ENCODE data around the gene ACD.

The ACD gene

DNA sequence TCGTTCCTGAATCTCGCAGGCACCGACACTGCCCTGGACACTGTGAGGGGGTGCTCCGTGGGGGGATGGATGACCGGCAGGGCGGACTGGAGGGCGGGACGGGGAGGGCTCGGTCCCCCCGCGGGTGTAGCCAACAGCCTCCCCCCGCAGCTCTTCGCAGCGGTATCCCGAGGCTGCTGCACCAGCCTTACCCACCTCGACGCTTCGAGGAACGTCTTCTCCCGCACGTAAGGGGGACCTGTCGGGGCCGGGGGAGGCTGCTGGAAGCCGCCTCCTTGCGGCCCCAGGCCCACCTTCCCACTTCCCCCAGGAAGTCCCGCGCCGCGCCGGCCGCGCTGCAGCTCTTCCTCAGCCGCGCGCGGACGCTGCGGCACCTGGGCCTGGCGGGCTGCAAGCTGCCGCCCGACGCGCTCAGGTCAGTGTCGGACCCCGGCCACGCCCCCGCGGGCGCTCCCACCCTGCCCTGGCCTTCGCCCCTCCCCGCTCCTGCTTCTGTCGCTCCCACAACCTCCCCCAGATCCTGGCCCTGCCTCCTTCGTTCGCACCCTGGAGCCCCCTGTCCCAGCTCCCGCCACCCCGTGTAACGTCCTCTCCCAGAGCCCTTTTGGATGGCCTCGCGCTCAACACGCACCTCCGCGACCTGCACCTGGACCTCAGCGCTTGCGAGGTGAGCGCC, 11.8 kb downstream of the ACD start:
- in situ Hi-C loops (cut with MboI; ENCODE audit: low sequenced_read_pairs), result loop anchor here (10.0 kb wide), 1 partner anchor 103 kb away; no protein-coding TSS in a partner anchor

DNA sequence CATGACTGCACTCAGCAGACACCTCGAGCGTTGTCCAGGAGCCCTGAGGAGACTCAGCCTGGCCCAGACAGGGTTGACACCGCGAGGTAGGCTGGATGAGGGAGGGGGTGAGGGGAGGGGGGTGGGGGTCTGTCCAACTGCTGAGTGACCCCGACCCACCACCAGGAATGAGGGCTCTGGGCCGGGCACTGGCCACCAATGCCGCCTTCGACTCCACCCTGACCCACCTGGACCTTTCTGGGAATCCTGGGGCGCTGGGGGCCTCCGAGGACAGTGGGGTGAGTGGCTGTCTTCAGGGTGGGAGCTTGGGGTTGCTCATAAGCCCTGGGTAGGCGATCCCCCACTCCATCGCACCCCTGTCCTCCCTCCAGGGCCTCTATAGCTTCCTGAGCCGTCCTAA, 12.4 kb downstream of the ACD start:
- in situ Hi-C loops (cut with MboI; ENCODE audit: low sequenced_read_pairs), result loop anchor here (10.0 kb wide), 1 partner anchor 103 kb away; no protein-coding TSS in a partner anchor

DNA sequence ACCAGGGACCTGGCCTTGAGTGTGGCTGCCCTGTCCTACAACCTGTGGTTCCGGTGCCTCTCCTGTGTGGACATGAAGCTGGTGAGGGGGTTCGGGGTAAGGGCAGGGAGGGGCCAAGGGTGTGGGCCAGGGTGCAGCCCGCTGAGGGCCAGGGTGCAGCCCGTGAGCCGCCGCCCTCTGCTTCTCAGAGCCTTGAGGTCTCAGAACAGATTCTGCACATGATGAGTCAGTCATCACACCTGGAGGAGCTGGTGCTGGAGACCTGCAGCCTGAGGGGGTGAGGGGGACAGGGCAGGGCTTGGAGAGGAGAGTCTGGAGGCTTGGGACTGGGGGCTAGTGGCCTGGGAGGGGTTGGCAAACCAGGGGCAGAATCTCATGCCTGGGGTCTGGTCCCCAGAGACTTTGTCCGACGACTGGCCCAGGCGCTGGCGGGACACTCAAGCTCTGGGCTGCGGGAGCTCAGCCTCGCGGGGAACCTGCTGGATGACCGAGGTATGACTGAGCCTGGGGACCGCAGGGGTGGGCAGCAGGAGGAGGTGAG, 12.9 kb downstream of the ACD start:
- in situ Hi-C loops (cut with MboI; ENCODE audit: low sequenced_read_pairs), result loop anchor here (10.0 kb wide), 1 partner anchor 102 kb away; no protein-coding TSS in a partner anchor

DNA sequence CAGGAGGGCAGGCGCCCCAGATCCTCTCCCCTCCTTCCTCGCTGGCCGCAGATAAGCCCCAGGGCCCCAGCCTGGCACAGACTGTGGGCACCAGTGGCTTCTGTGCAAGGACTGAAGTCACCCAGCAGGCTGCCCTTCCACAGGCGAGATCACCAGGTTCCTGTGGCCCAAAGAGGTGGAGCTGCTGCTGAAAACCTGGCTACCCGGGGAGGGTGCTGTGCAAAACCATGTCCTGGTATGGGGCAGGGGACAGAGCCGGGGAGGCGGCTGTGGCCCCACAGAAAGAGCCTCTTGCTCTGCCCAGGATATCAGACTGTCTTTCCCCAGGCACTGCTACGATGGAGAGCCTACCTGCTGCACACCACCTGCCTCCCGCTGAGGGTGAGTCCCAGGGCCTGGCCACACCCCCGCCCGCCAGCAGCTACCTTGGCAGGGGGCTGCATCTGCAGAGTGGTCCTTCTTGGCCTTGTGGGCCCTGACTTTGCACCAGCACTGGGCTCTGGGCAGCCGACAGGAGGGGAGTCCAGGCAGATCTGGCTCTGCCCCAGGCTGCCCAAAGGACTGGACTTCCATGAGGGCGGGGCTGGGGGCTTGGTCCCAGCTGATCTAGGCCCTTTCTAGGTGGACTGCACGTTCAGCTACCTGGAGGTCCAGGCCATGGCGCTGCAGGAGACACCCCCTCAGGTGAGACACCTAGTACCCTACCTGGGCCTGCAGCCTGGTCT, 14.5 kb downstream of the ACD start:
- in situ Hi-C loops (cut with MboI; ENCODE audit: low sequenced_read_pairs), result loop anchor here (10.0 kb wide), 1 partner anchor 101 kb away; no protein-coding TSS in a partner anchor

DNA sequence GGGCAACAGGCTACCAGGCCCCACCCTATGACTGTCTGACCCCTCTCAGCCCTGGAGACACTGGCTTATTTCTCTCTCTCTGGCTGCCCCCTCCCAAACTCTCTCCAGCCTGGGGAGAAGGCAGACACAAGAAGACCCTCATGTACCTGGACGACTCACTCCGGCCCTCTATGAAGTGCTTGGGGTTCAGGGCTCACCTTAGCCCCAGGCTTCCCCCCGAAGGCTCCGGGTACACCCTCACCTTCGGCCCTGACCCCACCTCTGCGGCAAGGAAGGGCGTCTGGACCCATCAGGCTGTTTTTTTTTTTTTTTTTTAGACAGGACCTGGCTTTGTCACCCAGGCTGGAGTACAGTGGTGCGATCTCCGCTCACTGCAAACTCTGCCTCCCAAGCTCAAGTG, 16.0 kb downstream of the ACD start:
- in situ Hi-C loops (cut with MboI; ENCODE audit: low sequenced_read_pairs), result loop anchor here (10.0 kb wide), 1 partner anchor 99 kb away; no protein-coding TSS in a partner anchor

DNA sequence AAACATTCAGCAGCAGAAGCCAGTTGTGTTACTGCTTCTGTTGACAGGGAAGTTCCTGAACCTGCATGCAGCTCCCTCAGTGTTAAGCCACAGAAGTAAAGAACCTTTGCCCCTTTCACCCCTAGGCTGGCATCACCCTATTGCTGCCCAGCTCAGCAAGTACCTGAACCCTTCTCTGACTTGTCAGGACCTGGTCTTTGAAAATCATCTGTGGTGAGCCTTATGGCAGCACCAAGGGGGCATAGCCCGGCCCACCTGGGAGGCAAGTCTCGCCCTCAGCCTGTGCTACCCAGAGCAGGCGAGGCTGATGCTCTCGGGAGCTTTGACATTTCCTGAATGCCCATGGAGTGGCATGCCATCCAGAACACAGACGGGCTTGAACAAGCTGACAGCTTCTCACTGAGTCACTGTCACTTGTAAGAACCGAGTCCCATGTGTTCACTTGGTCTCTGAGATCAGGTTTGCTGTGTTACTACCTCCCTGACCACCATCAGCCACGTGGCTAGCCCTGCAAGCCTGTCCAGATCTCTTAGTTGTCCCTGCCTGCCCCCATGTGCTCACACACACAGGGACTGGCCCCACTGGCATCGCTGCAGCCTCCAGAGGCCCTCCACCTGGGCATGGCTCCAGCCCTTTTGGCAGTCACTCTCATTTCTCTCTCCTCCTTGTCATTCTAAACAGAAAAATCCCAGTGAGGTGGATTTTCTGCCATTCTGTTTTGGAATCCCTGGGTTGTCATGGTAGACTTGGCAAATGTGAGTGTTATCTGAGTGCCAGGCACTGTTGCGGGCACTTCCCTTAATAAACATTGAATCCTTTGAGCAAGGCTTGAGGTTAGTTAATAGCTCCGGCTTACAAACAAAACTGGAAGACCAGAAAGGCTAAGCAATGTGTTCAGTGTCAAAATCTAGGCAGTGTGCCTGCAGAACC, 18.0 kb downstream of the ACD start:
- in situ Hi-C loops (cut with MboI; ENCODE audit: low sequenced_read_pairs), result loop anchor here (10.0 kb wide), 1 partner anchor 97 kb away; no protein-coding TSS in a partner anchor

DNA sequence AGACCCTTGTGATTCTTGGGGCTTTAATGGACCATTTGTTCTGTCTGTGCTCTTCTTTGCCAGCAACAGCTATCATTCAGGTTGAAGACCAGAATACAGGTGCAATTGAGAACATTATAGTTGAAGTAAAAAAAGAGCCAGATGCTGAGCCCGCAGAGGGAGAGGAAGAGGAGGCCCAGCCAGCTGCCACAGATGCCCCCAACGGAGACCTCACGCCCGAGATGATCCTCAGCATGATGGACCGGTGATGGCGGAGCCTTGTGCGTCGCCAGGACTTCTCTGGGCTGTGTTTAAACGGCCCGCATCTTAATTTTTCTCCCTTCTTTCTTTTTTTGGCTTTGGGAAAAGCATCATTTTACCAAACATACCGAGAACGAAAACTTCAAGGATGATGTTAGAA, 22.4 kb downstream of the ACD start:
- in situ Hi-C loops (cut with MboI; ENCODE audit: low sequenced_read_pairs), result no loop called here

DNA sequence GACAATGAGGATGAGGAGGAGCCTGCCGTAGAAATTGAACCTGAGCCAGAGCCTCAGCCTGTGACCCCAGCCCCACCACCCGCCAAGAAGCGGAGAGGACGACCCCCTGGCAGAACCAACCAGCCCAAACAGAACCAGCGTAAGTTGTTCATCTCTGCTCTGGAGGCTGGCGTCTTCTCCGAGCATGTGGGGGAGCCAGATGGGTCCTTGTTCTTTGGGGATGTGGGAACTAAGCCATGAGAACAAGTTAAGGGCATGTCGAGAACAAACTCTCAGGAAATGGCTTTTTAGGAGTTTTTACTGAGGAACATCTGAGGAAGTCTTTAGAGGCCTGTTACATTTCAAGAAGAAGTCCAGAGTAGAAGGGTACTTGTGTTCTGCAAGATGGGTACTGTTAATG, 23.3 kb downstream of the ACD start:
- in situ Hi-C loops (cut with MboI; ENCODE audit: low sequenced_read_pairs), result no loop called here

DNA sequence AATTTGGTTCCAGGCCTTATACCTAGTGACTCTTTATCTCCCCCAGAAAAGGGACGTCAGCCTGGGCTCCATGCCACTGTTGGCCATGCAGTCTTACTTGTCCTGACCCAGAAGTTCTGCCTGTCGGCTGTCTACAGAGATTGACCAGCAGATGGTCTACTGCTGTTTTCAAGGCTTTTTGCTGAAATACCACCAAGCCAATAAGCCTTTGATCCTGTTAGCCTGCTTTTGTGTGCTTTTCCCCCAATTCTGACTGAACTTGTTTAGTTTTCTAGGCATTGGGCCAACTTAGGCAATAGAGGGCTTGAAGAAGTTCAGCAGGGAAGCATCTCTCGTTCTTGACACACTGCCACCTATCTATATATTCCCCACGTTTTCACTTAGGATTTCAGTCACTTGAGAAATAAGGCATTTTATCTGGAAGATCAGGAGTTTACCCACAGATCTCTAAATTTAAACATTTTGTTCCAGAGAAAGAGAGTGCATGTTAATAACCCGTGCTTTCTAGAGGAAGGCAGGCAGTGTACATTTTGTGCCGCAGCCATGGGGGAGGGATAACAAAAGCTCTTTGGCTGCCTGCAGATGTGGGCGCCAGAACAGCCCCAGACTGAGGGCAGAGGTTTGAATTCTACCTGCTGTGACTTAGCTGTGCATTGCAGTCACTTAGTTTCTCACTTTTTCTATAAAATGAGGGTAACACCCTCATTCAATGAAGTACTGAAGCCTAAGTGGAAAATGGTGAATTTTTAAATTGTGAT, 27.5 kb downstream of the ACD start:
- in situ Hi-C loops (cut with MboI; ENCODE audit: low sequenced_read_pairs), result no loop called here

DNA sequence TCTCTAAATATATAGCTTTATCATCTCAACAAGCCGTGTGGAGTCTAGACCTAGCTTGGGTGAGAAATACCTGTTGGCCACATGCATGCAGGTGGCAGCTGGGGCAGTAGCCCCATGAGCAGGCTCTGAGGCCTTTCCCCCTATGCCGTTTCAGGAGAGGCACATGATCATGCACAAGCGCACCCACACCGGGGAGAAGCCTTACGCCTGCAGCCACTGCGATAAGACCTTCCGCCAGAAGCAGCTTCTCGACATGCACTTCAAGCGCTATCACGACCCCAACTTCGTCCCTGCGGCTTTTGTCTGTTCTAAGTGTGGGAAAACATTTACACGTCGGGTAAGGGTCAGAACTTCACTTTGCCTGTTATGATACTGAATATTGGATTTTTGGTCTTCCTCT, 31.8 kb downstream of the ACD start:
- in situ Hi-C loops (cut with MboI; ENCODE audit: low sequenced_read_pairs), result no loop called here

DNA sequence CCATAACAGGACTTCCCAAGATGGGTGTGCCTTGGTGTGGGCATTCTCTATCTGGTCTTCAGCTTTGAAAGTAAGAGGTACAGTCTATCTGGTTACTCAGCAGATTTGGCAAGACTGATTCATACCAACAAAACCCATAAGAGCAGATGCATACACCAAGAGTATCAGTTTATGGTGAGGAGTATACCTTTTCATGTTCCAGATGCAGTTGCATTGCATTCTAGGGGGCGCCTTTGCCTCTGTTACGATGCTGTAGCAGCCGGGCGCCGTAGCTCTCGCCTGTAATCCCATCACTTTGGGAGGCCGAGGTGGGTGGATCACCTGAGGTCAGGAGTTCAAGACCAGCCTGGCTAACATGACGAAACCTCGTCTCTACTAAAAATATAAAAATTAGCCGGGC, 46.3 kb downstream of the ACD start:
- in situ Hi-C loops (cut with MboI; ENCODE audit: low sequenced_read_pairs), result no loop called here

DNA sequence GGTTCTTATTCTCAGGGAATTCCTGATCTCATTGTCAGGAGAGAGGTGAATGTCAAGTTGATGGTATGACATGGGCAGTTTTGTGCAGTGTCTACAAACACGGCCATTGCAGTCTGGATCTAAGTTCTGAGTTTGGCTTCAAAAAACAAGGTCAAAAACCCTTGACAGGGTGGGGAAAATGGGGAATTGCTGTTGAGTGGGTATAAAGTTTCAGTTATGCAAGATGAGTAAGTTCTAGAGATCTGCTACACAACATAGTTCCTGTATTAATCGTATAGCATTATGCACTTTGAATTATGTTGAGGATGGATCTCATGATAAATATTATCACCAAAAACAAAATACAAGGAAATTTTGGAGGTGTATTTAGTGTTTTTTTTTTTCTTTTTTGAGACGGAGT, 51.7 kb downstream of the ACD start:
- in situ Hi-C loops (cut with MboI; ENCODE audit: low sequenced_read_pairs), result no loop called here
